HTERT RPE-1 (cell line): ENCODE measurements around the gene PCDHB12.
"Not testable (repeated sequence)": the region's sequence is repeated elsewhere in the genome, so short reads cannot be mapped to it uniquely, and the experiment has no call there.

ENCODE experiments used
- in situ Hi-C: fragments of 300-500 bp; cut with MboI; formaldehyde crosslinking; loops from 4 replicates; pipeline ENCODE4 v1.14.3; 2020; ENCODE audit warnings: low sequenced_read_pairs

Gene PCDHB12

DNA sequence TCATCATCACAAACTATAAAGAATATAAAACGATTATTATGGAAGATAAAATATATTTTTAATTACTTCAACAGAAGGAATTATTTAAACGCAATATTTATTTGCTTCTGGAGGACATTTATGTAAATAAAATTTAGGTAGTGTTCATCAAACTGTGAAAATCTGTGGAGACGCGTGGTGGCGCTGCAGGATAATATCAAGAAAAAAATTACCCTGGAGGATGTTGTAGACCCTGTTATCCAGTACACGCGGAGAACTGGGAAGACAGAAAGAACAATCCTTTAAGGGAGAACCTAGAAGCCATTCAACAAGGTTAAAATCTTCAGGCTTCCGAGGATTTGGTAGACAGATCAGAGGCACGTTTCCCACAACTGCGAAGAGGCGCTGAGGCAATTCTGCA, at the start of gene PCDHB12:
Gene PCDHB12 (plus strand): TSS at position 242 of the 400 bp plus-strand sequence. CDS start 189 bp downstream, outside the sequence.
- in situ Hi-C loops = no loop called here

DNA sequence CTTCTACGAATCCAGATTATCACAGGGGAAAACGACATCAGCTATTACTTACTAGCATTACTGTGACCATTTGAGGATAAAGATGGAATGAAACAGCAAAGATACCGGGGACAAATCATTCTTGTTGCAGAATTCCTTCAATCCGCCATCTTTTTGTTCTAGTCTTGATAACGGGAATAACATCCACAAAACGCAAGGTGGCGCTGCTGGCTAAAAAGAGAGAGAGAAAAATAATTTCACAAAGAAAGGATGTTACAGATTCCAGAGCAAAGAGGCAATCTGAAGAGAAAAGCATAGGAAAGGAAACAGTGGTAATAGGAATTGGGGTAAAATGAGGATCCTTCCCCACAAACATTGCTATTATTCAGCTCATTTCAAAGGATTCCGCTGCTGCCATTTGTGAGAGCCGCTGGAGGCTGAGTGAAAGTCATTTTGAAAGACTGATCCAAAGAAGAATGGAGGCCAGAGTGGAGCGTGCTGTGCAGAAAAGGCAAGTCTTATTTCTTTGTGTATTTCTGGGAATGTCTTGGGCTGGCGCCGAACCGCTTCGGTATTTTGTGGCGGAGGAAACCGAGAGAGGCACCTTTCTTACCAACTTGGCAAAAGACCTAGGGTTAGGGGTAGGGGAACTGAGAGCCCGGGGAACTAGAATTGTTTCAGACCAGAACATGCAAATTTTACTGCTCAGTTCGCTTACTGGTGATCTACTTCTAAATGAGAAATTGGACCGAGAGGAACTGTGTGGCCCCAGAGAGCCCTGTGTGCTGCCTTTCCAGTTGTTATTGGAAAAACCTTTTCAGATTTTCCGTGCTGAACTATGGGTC, 35.9 kb upstream of the PCDHB12 start, which contains the start of gene PCDHB7:
Gene PCDHB7 (plus strand): TSS at position 264 of the 824 bp plus-strand sequence. CDS start 192 bp downstream, at position 456.
- in situ Hi-C loops = no loop called here

DNA sequence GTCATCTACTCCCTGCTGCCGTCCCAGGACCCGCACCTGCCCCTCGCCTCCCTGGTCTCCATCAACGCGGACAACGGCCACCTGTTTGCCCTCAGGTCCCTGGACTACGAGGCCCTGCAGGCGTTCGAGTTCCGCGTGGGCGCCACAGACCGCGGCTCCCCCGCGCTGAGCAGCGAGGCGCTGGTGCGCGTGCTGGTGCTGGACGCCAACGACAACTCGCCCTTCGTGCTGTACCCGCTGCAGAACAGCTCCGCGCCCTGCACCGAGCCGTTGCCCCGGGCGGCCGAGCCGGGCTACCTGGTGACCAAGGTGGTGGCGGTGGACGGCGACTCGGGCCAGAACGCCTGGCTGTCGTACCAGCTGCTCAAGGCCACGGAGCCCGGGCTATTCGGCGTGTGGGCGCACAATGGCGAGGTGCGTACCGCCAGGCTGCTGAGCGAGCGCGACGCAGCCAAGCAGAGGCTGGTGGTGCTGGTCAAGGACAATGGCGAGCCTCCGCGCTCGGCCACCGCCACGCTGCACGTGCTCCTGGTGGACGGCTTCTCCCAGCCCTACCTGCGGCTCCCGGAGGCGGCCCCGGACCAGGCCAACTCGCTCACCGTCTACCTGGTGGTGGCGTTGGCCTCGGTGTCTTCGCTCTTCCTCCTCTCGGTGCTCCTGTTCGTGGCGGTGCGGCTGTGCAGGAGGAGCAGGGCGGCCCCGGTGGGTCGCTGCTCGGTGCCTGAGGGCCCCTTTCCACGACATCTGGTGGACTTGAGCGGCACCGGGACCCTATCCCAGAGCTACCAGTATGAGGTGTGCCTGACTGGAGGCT, 34.0 kb upstream of the PCDHB12 start:
- in situ Hi-C loops = not testable (repeated sequence)

DNA sequence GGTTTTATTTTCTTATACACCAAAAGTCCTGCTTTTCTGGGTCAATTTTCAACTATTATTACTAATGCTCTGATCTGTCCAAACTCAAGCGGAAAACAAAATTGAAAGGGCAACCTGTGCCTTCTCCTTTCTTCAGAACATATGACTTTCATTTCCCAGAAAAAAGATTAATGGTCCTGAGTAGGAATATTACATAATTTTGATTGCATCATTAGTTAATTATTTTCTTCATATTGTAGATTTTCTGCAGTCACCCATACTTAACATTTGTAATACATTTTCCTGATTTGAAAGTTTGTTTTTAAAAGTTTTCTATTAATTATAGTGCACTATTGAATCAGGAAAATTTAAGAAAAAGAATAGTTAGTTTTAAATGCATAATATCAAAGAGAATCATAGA, 32.6 kb upstream of the PCDHB12 start:
- in situ Hi-C loops = no loop called here

DNA sequence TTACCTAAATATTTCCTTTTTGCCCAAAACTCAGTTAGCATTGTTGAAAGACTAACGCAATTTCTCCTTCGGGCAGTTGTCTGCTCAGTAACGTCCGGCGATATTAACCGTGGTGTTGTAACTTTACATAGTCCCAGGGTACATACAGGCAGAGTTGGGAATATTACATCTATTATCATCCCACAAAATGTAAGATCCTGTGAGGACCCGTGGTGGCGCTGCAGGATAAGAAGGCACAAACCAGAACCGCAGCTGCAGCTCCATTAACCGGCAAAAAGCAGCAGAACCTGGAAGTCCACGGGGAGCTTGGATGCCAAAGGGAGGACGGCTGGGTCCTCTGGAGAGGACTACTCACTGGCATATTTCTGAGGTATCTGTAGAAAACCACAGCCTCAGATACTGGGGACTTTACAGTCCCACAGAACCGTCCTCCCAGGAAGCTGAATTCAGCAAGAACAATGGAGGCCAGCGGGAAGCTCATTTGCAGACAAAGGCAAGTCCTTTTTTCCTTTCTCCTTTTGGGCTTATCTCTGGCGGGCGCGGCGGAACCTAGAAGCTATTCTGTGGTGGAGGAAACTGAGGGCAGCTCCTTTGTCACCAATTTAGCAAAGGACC, 30.8 kb upstream of the PCDHB12 start, which contains the start of gene PCDHB8:
Gene PCDHB8 (plus strand): TSS at position 214 of the 615 bp plus-strand sequence. CDS start 245 bp downstream, at position 459.
- in situ Hi-C loops = not testable (repeated sequence)

DNA sequence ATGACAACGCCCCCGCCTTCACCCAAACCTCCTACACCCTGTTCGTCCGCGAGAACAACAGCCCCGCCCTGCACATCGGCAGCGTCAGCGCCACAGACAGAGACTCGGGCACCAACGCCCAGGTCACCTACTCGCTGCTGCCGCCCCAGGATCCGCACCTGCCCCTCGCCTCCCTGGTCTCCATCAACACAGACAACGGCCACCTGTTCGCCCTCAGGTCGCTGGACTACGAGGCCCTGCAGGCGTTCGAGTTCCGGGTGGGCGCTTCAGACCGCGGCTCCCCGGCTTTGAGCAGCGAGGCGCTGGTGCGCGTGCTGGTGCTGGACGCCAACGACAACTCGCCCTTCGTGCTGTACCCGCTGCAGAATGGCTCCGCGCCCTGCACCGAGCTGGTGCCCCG, 29.1 kb upstream of the PCDHB12 start:
- in situ Hi-C loops = not testable (repeated sequence)

DNA sequence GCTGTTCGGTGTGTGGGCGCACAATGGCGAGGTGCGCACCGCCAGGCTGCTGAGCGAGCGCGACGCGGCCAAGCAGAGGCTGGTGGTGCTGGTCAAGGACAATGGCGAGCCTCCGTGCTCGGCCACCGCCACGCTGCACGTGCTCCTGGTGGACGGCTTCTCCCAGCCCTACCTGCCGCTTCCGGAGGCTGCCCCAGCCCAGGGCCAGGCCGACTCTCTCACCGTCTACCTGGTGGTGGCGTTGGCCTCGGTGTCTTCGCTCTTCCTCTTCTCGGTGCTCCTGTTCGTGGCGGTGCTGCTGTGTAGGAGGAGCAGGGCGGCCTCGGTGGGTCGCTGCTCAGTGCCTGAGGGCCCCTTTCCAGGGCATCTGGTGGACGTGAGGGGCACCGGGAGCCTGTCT, 28.6 kb upstream of the PCDHB12 start:
- in situ Hi-C loops = not testable (repeated sequence)

DNA sequence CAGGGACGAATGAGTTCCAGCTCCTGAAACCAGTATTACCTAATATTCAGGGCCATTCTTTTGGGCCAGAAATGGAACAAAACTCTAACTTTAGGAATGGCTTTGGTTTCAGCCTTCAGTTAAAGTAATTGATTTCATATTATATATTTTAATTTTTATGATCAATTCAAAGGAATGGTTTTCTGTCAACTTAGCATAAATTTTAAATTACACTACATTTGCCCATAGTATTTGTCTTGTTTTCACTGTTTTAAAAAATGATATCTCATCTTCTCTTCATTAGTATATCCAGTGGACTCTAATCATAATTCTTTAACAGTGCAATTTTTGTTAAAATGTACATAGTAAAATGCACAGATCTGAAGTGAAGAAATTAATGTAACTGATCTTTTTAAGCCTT, 28.2 kb upstream of the PCDHB12 start:
- in situ Hi-C loops = no loop called here

DNA sequence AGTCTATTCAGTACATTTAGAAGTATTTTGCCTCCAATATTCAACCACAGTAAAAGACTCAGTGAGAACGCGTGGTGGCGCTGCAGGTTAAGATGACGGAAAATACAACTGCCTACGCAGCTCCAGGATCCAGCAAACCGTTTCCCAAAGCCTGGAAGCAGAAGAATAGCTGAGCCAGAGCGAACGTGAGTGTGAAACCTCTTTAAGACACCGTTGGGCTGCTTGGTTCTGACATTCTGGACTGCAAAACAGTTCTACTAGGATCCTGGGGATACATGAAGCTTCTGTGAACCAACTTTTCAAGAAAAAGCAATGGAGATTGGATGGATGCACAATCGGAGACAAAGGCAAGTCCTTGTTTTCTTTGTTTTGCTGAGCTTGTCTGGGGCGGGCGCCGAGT, 26.3 kb upstream of the PCDHB12 start, which contains the start of gene PCDHB16:
Gene PCDHB16 (plus strand): TSS at position 140 of the 400 bp plus-strand sequence. CDS start 173 bp downstream, at position 313.
- in situ Hi-C loops = no loop called here

DNA sequence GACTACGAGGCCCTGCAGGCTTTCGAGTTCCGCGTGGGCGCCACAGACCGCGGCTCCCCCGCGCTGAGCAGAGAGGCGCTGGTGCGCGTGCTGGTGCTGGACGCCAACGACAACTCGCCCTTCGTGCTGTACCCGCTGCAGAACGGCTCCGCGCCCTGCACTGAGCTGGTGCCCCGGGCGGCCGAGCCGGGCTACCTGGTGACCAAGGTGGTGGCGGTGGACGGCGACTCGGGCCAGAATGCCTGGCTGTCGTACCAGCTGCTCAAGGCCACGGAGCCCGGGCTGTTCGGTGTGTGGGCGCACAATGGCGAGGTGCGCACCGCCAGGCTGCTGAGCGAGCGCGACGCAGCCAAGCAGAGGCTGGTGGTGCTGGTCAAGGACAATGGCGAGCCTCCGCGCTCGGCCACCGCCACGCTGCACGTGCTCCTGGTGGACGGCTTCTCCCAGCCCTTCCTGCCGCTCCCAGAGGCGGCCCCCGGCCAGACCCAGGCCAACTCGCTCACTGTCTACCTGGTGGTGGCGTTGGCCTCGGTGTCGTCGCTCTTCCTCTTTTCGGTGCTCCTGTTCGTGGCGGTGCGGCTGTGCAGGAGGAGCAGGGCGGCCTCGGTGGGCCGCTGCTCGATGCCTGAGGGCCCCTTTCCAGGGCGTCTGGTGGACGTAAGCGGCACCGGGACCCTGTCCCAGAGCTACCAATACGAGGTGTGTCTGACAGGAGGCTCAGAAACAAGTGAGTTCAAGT, 24.2 kb upstream of the PCDHB12 start:
- in situ Hi-C loops = not testable (repeated sequence)

DNA sequence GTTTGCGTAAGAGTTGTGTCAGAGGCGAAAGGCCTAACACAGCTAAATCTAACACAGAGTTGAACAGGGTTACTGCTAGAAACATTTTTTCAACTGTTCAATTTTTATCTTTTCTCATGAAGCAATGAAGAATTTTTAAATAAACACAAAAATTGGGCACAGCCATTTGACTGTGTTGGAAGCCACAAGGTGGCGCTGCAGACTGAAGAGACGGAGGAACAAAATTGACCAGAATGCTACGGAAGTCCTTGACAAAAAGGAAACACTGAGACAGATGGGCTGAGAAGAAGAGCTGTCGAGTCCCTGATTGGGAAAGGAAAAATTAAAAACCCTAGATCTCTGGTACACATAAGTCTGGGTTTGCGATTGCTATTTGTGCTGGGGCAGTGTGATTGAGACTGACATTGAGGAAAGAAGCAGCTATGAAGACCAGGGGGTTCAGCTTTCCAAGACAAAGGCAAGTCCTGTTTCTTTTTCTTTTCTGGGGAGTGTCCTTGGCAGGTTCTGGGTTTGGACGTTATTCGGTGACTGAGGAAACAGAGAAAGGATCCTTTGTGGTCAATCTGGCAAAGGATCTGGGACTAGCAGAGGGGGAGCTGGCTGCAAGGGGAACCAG, 21.5 kb upstream of the PCDHB12 start, which contains the start of gene PCDHB9:
Gene PCDHB9 (plus strand): TSS at position 265 of the 616 bp plus-strand sequence. CDS start 158 bp downstream, at position 423.
- in situ Hi-C loops = no loop called here

DNA sequence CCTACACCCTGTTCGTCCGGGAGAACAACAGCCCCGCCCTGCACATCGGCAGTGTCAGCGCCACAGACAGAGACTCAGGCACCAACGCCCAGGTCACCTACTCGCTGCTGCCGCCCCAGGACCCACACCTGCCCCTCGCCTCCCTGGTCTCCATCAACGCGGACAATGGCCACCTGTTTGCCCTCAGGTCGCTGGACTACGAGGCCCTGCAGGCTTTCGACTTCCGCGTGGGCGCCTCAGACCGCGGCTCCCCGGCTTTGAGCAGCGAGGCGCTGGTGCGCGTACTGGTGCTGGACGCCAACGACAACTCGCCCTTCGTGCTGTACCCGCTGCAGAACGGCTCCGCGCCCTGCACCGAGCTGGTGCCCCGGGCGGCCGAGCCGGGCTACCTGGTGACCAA, 19.8 kb upstream of the PCDHB12 start:
- in situ Hi-C loops = not testable (repeated sequence)

DNA sequence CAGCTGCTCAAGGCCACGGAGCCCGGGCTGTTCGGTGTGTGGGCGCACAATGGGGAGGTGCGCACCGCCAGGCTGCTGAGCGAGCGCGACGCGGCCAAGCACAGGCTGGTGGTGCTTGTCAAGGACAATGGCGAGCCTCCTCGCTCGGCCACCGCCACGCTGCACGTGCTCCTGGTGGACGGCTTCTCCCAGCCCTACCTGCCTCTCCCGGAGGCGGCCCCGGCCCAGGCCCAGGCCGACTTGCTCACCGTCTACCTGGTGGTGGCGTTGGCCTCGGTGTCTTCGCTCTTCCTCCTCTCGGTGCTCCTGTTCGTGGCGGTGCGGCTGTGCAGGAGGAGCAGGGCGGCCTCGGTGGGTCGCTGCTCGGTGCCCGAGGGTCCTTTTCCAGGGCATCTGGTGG, 19.4 kb upstream of the PCDHB12 start:
- in situ Hi-C loops = not testable (repeated sequence)

DNA sequence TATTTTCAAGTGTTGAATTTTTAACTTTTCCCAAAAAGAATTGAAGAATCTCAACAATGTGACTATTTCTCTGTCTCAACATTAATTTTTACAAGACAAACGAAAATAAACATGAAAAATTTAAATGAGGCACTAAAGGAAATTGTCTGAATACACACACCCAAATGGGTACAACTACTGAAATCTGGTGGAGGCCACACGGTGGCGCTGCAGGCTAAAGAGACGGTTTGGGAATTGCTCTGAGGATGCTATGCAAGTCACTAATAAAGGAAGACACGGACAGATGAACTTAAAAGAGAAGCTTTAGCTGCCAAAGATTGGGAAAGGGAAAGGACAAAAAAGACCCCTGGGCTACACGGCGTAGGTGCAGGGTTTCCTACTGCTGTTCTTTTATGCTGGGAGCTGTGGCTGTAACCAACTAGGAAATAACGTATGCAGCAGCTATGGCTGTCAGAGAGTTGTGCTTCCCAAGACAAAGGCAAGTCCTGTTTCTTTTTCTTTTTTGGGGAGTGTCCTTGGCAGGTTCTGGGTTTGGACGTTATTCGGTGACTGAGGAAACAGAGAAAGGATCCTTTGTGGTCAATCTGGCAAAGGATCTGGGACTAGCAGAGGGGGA, 16.3 kb upstream of the PCDHB12 start, which contains the start of gene PCDHB10:
Gene PCDHB10 (plus strand): TSS at position 244 of the 616 bp plus-strand sequence. CDS start 200 bp downstream, at position 444.
- in situ Hi-C loops = no loop called here

DNA sequence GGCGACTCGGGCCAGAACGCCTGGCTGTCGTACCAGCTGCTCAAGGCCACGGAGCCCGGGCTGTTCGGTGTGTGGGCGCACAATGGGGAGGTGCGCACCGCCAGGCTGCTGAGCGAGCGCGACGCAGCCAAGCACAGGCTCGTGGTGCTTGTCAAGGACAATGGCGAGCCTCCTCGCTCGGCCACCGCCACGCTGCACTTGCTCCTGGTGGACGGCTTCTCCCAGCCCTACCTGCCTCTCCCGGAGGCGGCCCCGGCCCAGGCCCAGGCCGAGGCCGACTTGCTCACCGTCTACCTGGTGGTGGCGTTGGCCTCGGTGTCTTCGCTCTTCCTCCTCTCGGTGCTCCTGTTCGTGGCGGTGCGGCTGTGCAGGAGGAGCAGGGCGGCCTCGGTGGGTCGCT, 14.2 kb upstream of the PCDHB12 start:
- in situ Hi-C loops = not testable (repeated sequence)

DNA sequence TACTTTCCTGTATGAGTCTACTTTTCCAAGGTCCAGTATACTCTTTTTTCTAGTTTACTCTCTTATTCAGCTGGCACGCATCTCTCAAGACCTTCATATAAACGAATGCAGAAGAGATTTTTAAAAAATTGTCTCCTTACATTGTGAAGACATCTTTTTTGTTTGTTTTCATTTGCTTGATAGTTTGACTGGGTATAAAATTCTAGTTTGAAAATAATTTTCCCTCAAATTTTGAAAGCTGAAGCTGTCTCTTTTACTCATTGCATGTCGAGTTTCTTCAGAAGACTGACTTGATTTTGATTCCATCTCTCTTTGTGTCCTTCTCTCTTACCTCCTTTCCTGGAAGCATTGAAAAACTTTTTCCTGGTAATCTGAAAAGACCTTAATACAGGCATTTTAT, 12.2 kb upstream of the PCDHB12 start:
- in situ Hi-C loops = no loop called here

DNA sequence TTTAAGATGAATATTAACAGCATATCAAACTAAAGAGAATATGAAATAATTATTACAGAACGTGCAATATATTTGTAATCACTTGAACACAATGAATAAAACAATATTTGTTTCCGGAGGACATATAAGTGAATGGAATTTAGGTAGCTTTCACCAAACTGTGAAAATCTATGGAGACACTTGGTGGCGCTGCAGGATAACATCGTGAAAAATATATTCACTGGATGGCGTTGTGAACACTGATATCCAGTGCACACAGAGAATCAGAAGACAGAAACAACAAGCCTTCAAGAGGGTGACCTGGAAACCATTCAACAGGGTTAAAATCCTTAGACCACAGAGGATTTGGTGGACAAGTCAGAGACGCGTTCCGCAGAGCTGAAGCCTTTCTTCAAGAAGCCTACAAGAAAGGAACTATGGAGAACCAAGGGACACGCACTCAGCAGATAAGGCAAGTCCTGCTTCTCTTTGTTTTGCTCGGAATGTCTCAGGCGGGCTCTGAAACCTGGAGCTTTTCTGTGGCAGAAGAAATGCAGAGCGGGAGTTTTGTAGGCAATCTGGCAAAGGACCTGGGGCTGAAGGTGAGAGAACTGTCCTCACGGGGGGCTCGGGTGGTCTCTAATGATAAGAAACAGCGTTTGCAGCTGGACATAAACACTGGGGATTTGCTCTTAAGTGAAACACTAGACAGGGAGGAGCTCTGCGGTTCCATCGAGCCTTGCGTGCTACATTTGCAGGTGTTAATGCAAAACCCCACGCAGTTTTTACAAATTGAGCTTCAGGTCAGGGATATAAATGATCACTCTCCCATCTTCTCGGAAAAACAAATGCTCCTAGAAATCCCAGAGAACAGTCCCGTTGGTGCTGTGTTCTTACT, 8.9 kb upstream of the PCDHB12 start, which contains the start of gene PCDHB11:
Gene PCDHB11 (plus strand): TSS at position 269 of the 877 bp plus-strand sequence. CDS start 148 bp downstream, at position 417.
- in situ Hi-C loops = no loop called here

DNA sequence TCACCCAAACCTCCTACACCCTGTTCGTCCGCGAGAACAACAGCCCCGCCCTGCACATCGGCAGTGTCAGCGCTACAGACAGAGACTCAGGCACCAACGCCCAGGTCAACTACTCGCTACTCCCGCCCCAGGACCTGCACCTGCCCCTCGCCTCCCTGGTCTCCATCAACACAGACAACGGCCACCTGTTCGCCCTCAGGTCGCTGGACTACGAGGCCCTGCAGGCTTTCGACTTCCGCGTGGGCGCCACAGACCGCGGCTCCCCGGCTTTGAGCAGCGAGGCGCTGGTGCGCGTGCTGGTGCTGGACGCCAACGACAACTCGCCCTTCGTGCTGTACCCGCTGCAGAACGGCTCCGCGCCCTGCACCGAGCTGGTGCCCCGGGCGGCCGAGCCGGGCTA, 7.4 kb upstream of the PCDHB12 start:
- in situ Hi-C loops = not testable (repeated sequence)
